Measurements from ENCODE around the gene SLCO4A1. TPM values are rescaled to one million over a fixed set of nuclear protein-coding genes. Genes with fewer than 3 reads are reported as not detected.

The SLCO4A1 gene
- total RNA-seq, 4 donors from 2014 or later: 77.9 to 107 (median 81.5) TPM

DNA sequence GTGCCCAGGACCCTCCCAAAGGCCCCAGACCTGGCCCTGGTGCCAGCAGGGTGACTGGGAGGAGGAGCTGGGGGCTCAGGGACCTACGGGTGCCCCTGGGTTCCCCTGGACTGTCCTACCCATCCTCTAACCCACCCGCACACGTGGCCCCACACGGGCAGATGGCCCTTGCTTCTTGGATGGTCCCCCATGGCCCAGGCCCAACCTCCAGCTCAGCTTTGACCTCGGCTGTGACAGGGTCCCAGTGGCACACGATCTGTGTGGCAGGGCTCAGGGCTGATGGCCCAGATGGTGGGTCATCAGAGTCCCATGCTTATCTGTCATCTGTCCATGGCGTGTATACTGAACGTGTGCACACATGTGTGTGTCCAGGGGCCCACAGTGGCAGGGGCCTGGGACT lies 70.3 kb downstream of the SLCO4A1 start:
- no peak overlapping the region for H3K4me3 ChIP-seq (ENCODE audit: low read depth, poor library complexity, severe bottlenecking)
- no peak for DNase-seq (ENCODE audit: low spot score in 2 of 2)
- intact Hi-C loops (cut with DNase I; ENCODE audit: low total_unique reads): no loop called here
- TF ChIP-seq, protein P1, sequence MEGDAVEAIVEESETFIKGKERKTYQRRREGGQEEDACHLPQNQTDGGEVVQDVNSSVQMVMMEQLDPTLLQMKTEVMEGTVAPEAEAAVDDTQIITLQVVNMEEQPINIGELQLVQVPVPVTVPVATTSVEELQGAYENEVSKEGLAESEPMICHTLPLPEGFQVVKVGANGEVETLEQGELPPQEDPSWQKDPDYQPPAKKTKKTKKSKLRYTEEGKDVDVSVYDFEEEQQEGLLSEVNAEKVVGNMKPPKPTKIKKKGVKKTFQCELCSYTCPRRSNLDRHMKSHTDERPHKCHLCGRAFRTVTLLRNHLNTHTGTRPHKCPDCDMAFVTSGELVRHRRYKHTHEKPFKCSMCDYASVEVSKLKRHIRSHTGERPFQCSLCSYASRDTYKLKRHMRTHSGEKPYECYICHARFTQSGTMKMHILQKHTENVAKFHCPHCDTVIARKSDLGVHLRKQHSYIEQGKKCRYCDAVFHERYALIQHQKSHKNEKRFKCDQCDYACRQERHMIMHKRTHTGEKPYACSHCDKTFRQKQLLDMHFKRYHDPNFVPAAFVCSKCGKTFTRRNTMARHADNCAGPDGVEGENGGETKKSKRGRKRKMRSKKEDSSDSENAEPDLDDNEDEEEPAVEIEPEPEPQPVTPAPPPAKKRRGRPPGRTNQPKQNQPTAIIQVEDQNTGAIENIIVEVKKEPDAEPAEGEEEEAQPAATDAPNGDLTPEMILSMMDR (IDR thresholded peaks at IDR 0.05): no peak
- TF ChIP-seq POLR2A (IDR thresholded peaks at IDR 0.05): no peak
- 92 to 95% methylated on average over 6 to 7 of the region's 8 CpGs for WGBS, 2 donors

DNA sequence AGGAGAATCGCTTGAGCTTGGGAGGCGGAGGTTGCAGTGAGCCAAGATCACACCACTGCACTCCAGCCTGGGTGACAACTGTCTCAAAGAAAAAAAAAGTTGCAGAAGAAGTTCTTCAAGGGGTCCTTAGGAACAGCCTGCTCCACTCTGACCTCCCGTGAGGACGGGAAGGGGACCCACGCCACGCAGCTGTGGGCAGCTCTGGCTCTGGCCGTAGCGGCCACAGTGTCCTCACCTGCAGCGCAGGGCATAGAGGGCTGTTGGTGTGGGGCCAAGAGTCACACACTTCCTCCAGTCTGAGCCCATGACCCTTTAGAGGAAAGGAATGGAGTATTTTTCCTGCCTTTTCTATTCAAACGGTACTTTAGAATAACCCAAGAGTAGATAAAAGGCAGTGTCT lies 71.7 kb downstream of the SLCO4A1 start:
- TF ChIP-seq, protein P1 (IDR thresholded peaks at IDR 0.05): no peak
- no peak for TF ChIP-seq POLR2A (IDR thresholded peaks at IDR 0.05)
- no peak for DNase-seq (ENCODE audit: low spot score in 2 of 2)
- 93 to 94% methylated on average over 10 of the region's 10 CpGs for WGBS, 2 donors
- H3K4me3 ChIP-seq (ENCODE audit: low read depth, poor library complexity, severe bottlenecking): no peak overlapping the region
- intact Hi-C loops (cut with DNase I; ENCODE audit: low total_unique reads): no loop called here

DNA sequence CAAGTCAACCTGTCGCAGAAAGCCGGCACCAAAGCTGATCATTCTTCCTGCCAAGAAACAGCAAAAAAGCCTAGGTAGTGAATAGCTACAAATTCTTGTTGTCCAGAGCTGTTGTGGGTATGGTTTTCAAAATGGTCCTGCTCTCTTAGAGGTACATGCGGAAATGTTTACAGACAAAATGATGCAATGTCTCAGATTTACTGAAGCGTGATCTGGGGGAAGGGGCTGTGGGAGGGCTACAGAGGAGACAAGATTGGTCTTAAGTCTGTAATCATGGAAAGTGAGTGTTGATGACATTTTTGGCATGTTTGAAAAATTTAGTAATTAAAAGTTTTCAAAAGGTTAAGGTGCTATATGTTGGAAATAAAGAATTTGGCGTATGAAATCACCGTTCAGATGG lies 72.5 kb downstream of the SLCO4A1 start:
- no peak for TF ChIP-seq POLR2A (IDR thresholded peaks at IDR 0.05)
- TF ChIP-seq, protein P1 (IDR thresholded peaks at IDR 0.05): no peak
- intact Hi-C loops (cut with DNase I; ENCODE audit: low total_unique reads): no loop called here
- H3K4me3 ChIP-seq (ENCODE audit: low read depth, poor library complexity, severe bottlenecking): no peak overlapping the region
- DNase-seq (ENCODE audit: low spot score in 2 of 2): no peak
- 91 to 94% methylated on average over 6 of the region's 6 CpGs for WGBS, 2 donors

DNA sequence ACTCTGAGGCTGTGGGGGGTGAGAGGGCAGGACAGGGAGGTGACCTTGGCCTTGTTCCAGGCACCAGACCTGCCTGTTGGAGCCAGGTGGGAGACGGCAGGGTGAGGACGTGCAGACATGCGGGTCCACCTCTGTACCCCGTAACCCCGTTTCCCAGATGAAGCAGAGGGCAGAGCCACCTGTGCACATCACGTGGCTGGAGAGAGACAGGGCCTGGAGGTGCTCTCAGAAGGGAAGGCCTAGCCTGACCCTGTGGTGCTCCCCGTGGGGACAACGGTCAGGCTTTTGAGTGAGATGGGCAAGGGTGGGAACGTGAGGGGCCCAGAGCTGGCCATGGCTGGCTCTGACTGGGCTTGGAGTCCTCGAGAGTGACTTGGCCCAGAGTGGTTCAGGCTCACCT lies 72.9 kb downstream of the SLCO4A1 start:
- intact Hi-C loops (cut with DNase I; ENCODE audit: low total_unique reads): no loop called here
- WGBS, 2 donors: 88 to 90% methylated on average over 10 of the region's 10 CpGs
- H3K4me3 ChIP-seq (ENCODE audit: low read depth, poor library complexity, severe bottlenecking): no peak overlapping the region
- DNase-seq (ENCODE audit: low spot score in 2 of 2): no peak
- no peak for TF ChIP-seq POLR2A (IDR thresholded peaks at IDR 0.05)
- TF ChIP-seq, protein P1 (IDR thresholded peaks at IDR 0.05): no peak

DNA sequence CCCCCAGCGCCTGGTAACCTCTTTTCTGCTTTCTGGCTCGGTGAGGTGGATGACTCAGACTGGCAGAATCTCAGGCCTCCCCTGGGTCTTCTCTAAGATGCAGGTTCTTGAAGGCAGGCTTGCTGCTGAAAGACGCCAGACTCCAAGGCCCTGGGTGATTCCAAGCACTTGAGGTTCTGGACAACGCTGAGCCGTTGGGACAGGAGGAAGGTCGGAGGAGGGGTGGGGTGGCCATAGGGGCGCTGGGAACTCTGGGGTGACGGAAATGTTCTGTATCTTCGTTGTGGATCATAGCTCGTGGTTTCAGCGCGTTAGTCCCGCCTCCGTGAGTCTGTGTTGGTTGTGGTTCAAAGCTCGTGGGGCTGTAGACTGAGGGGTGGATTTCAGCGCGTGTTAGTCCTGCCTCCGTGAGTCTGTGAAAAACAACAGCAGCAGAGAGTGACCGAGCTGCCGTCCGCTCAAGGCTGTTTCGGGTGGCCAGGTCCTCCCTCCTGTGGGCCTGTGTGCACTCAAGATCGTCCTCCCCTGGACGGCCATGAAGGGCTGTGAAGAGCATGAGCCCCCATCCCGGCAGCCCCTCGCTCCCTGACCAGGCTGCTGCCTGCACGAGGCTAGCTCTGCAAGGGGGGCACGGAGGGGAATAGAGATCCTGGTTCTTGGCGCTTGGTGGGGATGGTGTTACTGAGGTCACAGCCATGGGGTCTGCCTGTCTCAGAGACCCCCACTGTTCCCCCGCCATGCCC lies 74.1 kb downstream of the SLCO4A1 start:
- intact Hi-C loops (cut with DNase I; ENCODE audit: low total_unique reads): no loop called here
- 70 to 71% methylated on average over 21 to 26 of the region's 30 CpGs for WGBS, 2 donors
- no peak overlapping the region for H3K4me3 ChIP-seq (ENCODE audit: low read depth, poor library complexity, severe bottlenecking)
- TF ChIP-seq, protein P1 (IDR thresholded peaks at IDR 0.05): no peak
- TF ChIP-seq POLR2A (IDR thresholded peaks at IDR 0.05): no peak
- no peak for DNase-seq (ENCODE audit: low spot score in 2 of 2)

DNA sequence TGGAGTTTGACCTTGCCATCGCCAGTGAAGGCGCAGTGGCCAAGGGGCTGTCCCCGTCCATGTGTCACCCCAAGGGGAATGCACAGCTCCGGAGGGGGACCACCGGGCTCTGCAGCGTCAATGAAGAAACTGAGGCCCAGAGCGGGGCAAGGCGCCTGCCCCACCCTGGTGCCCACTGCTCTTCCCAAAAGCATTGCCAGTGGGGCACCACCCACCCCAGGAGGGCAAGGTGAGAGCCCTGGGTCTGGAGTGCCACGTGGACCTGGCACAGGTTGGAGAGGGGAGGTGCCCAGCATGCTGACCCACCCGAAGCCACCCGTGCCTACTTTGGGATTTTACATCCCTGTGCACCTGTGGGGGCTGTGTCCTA lies 74.6 kb downstream of the SLCO4A1 start:
- DNase-seq (ENCODE audit: low spot score in 2 of 2): no peak
- H3K4me3 ChIP-seq (ENCODE audit: low read depth, poor library complexity, severe bottlenecking): no peak overlapping the region
- no peak for TF ChIP-seq POLR2A (IDR thresholded peaks at IDR 0.05)
- TF ChIP-seq, protein P1 (IDR thresholded peaks at IDR 0.05): no peak
- intact Hi-C loops (cut with DNase I; ENCODE audit: low total_unique reads): no loop called here
- whole genome bisulfite sequencing, 2 donors: 83 to 84% methylated on average over 9 to 11 of the region's 11 CpGs
